OCI-LY7 (cell line): ENCODE results near the gene ATP6V0E2. TPM values are rescaled to one million over a fixed set of nuclear protein-coding genes. Genes with fewer than 3 reads are reported as not detected.

Source experiments
- BruUV-seq: library from RNA; stranded (reverse); fragments of 400-500 nt; replicated peaks from 2 replicates; lab custom pipeline; 2021; lab: Mats Ljungman, UMichigan
- CTCF ChIA-PET: fragments of 300-600 bp; sonication (Branson Sonifier 250); formaldehyde crosslinking; loops from one replicate; lab custom pipeline; 2022; ENCODE audit warnings: antibody characterized with exemption; ENCODE audit not compliant: unreplicated experiment; lab: Charles Lee
- POLR2A ChIA-PET: fragments of 300-600 bp; sonication (Branson Sonifier 250); formaldehyde crosslinking; loops from one replicate; lab custom pipeline; 2022; ENCODE audit warnings: antibody characterized with exemption; lab: Charles Lee
- DNase-seq: peaks from one replicate; pipeline ENCODE4 v3.0.0-alpha.2; 2015; ENCODE audit warnings: low spot score
- H2AFZ ChIP-seq: fragments of 200-600 bp; sonication (generic), shearing (Covaris generic); 2 replicates; pipeline ENCODE4 v1.6.1; 2014; ENCODE audit warnings: mild to moderate bottlenecking, antibody characterized with exemption, low read length, moderate library complexity
- H3K27ac ChIP-seq: fragments of 200-600 bp; sonication (generic); 2 replicates; pipeline ENCODE4 v1.5.1; 2014; ENCODE audit warnings: mixed run types, low read depth, mild to moderate bottlenecking, moderate library complexity, low read length, inconsistent platforms; ENCODE audit not compliant: poor library complexity, severe bottlenecking
- H3K36me3 ChIP-seq: fragments of 200-600 bp; sonication (generic); 2 replicates; pipeline ENCODE4 v1.6.1; 2014; ENCODE audit warnings: mild to moderate bottlenecking, antibody characterized with exemption, low read length, moderate library complexity, mixed read lengths; ENCODE audit not compliant: insufficient read depth
- H3K4me1 ChIP-seq: fragments of 200-600 bp; sonication (generic); 2 replicates; pipeline ENCODE4 v1.5.1; 2014; ENCODE audit warnings: mild to moderate bottlenecking, low read length; ENCODE audit not compliant: insufficient read depth, poor library complexity, severe bottlenecking
- H3K4me2 ChIP-seq: fragments of 200-600 bp; sonication (generic); 2 replicates; pipeline ENCODE4 v1.6.1; 2014; ENCODE audit warnings: mild to moderate bottlenecking, low read length
- H3K4me3 ChIP-seq: fragments of 200-600 bp; sonication (generic); 2 replicates; pipeline ENCODE4 v1.5.1; 2014; ENCODE audit warnings: mild to moderate bottlenecking, low read depth, low read length; ENCODE audit not compliant: poor library complexity, severe bottlenecking
- H3K79me2 ChIP-seq: fragments of 200-600 bp; sonication (generic); 2 replicates; pipeline ENCODE4 v1.6.1; 2016; ENCODE audit warnings: low read depth, mild to moderate bottlenecking, low read length, moderate library complexity, mixed read lengths; ENCODE audit not compliant: insufficient read depth
- H3K9me2 ChIP-seq: fragments of 200-600 bp; sonication (generic); 2 replicates; pipeline ENCODE4 v1.6.1; 2016; ENCODE audit warnings: mild to moderate bottlenecking, low read length, mixed read lengths; ENCODE audit not compliant: insufficient read depth
- H3K9me3 ChIP-seq: fragments of 200-600 bp; sonication (generic); 2 replicates; pipeline ENCODE4 v1.6.1; 2014; ENCODE audit warnings: mild to moderate bottlenecking, mixed run types, low read length, mixed read lengths
- H4K20me1 ChIP-seq: fragments of 200-600 bp; sonication (generic); 2 replicates; pipeline ENCODE4 v1.6.1; 2014; ENCODE audit warnings: mild to moderate bottlenecking, antibody characterized with exemption, low read length, moderate library complexity, mixed read lengths; ENCODE audit not compliant: insufficient read depth
- CTCF ChIP-seq: fragments of 200-600 bp; sonication (generic); conservative IDR thresholded peaks from 2 replicates; pipeline ENCODE4 v1.5.1; 2014; ENCODE audit warnings: mild to moderate bottlenecking, antibody characterized with exemption, low read length, moderate library complexity, mixed read lengths
- EZH2phosphoT487 ChIP-seq: fragments of 200-600 bp; sonication (generic); IDR thresholded peaks from 2 replicates; pipeline ENCODE4 v1.6.1; 2018; ENCODE audit warnings: low read depth, borderline replicate concordance, mild to moderate bottlenecking, mixed run types, antibody characterized with exemption, low read length, moderate library complexity, mixed read lengths
- intact Hi-C: fragments of 100-400 bp; cut with micrococcal nuclease; formaldehyde crosslinking; loops from one replicate; pipeline ENCODE4 v1.10.0; 2022; ENCODE audit not compliant: unreplicated experiment
- total RNA-seq, 2 experiments: library from RNA; depleted of rRNA in 1 of 2; stranded (reverse); fragments of >200 nt in 1 of 2; shearing (Covaris generic) in 1 of 2; gene quantifications; 2 replicates each; pipeline ENCODE4 v1.2.3, GENCODE V29; 2014 to 2022

ATP6V0E2 gene
- total RNA-seq, 2 experiments from 2014 or later = 38.6 to 48.1 TPM

GRCh38 chr7:149838224-149838991 lies 35.4 kb upstream of the ATP6V0E2 start, which contains the start of gene ZNF862:
Gene ZNF862 (plus strand): TSS chr7:149838375. CDS start chr7:149838612, 237 bp downstream.
- H3K4me2 ChIP-seq = peak within 1 kb of the TSS; percentile 92
- intact Hi-C loops = loop anchor here (1.0 kb wide), 1 partner anchor 35 kb away; the partner anchor contains the start of gene ATP6V0E2
- peaks cover 6% of the 10 kb centered on the region for H3K4me1 ChIP-seq
- peak within 1 kb of the TSS; percentile 30 for H3K27ac ChIP-seq
- DNase-seq = peak; percentile 98
- TF ChIP-seq EZH2phosphoT487 (no peak), CTCF (no peak)
- no peaks in the 10 kb centered on the region for H3K36me3 ChIP-seq
- H3K79me2 ChIP-seq = peaks cover 8% of the 10 kb centered on the region; the same call in 1 of the 2 replicates
- CTCF ChIA-PET = interaction anchor here (0.6 kb wide), 1 partner anchor 14 kb away, joined by 4 read pairs; no protein-coding TSS in a partner anchor
- POLR2A ChIA-PET = interaction anchor here (0.6 to 1.8 kb wide), 9 partner anchors 13 to 636 kb away, joined by 3 to 12 read pairs (median 4); no protein-coding TSS in a partner anchor
- H4K20me1 ChIP-seq = no peaks in the 10 kb centered on the region
- H2AFZ ChIP-seq = peak within 1 kb of the TSS; percentile 86
- no TSS peak for BruUV-seq
- H3K9me3 ChIP-seq = no peaks in the 10 kb centered on the region
- H3K9me2 ChIP-seq = no peaks in the 10 kb centered on the region
- H3K4me3 ChIP-seq = peak within 1 kb of the TSS; percentile 86

- CTCF ChIA-PET = no interaction called here
These were observed 34.8 kb upstream of the ATP6V0E2 start for GRCh38 chr7:149838992-149839408.

More at GRCh38 chr7:149838992-149839408, 34.8 kb upstream of the ATP6V0E2 start:
- peaks cover 8% of the 10 kb centered on the region; the same call in 1 of the 2 replicates for H3K79me2 ChIP-seq
- POLR2A ChIA-PET = interaction anchor here (1.2 to 1.8 kb wide), 5 partner anchors 10 to 32 kb away, joined by 3 to 12 read pairs (median 6); no protein-coding TSS in a partner anchor
- peak overlapping the region; percentile 92 for H3K4me2 ChIP-seq
- H3K9me3 ChIP-seq = no peaks in the 10 kb centered on the region
- H4K20me1 ChIP-seq = no peaks in the 10 kb centered on the region; the same call in 1 of the 2 replicates
- H3K4me3 ChIP-seq = peak overlapping the region; percentile 86
- H3K4me1 ChIP-seq = peaks cover 6% of the 10 kb centered on the region
- DNase-seq = no peak
- no TSS peak for BruUV-seq
- peak overlapping the region; percentile 86 for H2AFZ ChIP-seq
- no peaks in the 10 kb centered on the region for H3K36me3 ChIP-seq
- no peak for TF ChIP-seq EZH2phosphoT487
- no peak for TF ChIP-seq CTCF
- H3K27ac ChIP-seq = peak overlapping the region; percentile 30
- intact Hi-C loops = loop anchor here (1.0 kb wide), 1 partner anchor 34 kb away; the partner anchor contains the start of gene ATP6V0E2
- H3K9me2 ChIP-seq = no peaks in the 10 kb centered on the region
